Adipose tissue (tissue), 3 donors: ENCODE data around the gene MXRA8. TPM values are rescaled to one million over a fixed set of nuclear protein-coding genes. Genes with fewer than 3 reads are reported as not detected.

Experiments used
- H3K27ac ChIP-seq: one replicate; pipeline ENCODE4 v1.5.1; 2013; ENCODE audit warnings: low read depth, low read length
- WGBS, 3 donors: extraction: QIAGEN DNeasy Blood & Tissue Kit; methylation state at CpG; one replicate each; pipeline ENCODE4 v1.1.7; 2013; 5-methylcytosine and 5-hydroxymethylcytosine counted together
- polyA plus RNA-seq, 3 donors: library from polyadenylated mRNA; stranded (reverse); fragments of 200-250 nt; gene quantifications; one replicate each; pipeline ENCODE4 v1.2.3, GENCODE V29; 2013
- donor health status: healthy with polysubstance abuse.
- donor health status: Bipolar disorder and iron deficiency.
- donor health status: healthy.

MXRA8 gene
- polyA plus RNA-seq, 3 donors = 11.7 to 104 (median 82.1) TPM

DNA sequence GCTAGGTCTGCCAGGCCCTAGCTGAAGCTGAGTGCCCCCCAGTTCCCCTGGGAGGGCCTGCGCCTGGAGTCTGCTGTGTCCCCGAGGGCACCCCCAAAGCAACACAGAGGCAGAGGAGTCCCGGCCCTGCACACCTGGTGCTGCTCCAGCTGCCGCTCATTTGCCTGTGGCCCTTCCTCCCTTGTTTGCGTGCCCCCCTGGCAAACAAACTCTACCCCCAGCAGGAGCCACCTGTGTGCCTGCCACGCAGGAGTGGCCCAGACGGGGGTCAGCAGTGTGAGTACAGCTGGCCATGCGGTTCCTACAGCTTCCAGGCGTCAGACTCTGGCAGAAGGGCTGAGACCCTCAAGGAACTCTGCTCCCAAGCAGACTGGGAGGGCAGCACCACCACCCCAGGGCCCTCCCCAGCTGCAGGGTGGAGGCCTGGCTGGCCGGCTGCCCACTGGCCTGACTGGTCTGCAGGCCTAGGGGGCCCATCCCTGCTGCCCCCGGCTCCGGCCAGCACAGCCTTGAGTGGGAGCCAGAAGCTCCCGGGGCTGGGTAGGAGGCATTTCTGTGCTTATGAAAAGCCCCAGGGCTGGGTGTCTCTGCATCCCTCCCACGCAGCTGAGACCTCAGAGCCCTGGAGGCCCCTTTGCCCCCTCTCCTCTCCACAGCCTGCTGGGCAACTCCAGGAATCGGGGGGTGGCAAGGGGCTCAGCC is 27.8 kb downstream of the MXRA8 start:
- WGBS, 3 donors = 31 to 68% (median 60%) methylated on average over 14 to 15 of the region's 15 CpGs
- H3K27ac ChIP-seq = no peak overlapping the region

DNA sequence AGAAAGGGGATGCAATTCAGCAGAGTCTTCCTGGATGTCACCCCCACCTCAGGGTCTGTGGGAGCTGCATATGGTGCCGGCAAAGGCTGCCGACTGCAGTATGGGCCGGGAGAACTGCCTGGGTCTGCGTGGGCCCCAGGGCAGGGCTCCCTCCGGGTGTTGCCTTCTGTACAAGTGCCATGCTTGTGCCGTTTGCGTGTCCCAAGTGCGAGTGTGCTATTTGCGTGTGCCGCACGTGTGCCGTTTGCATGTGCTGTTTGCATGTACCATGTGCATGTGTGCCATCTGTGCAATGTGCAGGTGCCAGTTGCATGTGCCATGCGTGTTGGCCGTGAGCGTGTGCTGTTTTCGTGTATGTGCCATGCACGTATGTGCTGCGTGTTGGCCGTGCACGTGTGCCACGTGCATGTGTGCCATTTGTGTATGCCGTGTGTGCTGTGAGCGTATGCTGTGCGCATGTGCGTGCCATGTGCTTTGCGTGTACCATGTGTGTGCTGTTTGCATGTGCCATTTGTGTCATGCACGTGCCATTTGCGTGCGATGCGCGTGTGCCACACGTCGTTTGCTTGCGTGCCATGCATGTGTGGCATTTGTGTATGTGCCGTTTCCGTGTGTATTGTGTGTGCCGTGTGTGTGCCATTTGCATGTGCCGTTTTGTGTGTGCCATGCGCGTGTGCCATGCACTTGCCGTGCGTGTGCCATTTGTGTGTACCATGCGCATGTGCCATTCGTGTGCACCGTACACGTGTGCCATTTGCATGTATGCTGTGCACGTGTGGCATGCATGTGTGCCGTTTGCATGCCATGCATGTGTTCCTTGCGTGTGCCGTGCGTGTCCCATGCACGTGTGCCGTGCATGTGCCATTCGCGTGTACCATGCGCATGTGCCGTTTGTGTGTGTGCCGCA is 28.8 kb downstream of the MXRA8 start:
- WGBS, 3 donors = 89 to 90% (median 90%) methylated on average over 58 of the region's 58 CpGs

DNA sequence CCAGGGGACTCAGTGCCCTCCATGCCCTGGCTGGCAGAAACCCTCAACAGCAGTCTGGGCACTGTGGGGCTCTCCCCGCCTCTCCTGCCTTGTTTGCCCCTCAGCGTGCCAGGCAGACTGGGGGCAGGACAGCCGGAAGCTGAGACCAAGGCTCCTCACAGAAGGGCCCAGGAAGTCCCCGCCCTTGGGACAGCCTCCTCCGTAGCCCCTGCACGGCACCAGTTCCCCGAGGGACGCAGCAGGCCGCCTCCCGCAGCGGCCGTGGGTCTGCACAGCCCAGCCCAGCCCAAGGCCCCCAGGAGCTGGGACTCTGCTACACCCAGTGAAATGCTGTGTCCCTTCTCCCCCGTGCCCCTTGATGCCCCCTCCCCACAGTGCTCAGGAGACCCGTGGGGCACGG is 30.1 kb downstream of the MXRA8 start:
- H3K27ac ChIP-seq = no peak overlapping the region
- WGBS, 3 donors = 79 to 84% (median 80%) methylated on average over 14 to 15 of the region's 15 CpGs

More for the DNA sequence above, 28.8 kb downstream of the MXRA8 start:
- H3K27ac ChIP-seq = no peak overlapping the region

DNA sequence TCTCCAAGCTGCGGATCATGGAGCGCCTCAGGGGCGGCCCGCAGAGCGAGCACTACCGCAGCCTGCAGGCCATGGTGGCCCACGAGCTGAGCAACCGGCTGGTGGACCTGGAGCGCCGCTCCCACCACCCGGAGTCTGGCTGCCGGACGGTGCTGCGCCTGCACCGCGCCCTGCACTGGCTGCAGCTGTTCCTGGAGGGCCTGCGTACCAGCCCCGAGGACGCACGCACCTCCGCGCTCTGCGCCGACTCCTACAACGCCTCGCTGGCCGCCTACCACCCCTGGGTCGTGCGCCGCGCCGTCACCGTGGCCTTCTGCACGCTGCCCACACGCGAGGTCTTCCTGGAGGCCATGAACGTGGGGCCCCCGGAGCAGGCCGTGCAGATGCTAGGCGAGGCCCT is 31.1 kb downstream of the MXRA8 start:
- WGBS, 3 donors = 91 to 92% (median 92%) methylated on average over 35 to 40 of the region's 40 CpGs
- H3K27ac ChIP-seq = no peak overlapping the region

DNA sequence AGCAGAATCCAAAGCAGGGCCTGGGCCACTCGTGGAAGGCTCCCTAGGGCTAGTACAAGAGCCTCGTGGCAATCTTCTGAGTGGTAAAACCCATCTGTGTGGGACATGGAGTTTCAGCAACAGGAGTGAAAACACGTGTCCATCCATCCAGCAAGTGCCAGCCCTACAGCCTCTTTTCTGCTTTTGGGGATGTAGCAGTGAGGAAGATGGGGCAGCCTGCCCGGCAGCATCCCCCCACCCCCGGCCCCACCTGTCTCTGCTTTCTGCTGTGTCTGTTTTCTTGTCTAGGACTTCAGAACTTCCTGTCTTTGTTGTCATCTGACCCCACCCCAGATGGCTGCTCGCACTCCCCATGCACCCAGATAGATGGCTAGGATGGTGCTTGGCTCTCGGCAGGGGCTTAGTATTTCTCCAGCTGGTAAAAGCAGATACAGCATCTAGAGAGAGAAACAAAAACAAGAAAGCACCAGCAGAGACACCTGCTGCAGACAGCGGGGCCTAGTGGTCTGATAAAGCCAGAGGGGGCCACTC is 32.2 kb downstream of the MXRA8 start:
- 62 to 66% (median 62%) methylated on average over 8 of the region's 8 CpGs for WGBS, 3 donors
- no peak overlapping the region for H3K27ac ChIP-seq

DNA sequence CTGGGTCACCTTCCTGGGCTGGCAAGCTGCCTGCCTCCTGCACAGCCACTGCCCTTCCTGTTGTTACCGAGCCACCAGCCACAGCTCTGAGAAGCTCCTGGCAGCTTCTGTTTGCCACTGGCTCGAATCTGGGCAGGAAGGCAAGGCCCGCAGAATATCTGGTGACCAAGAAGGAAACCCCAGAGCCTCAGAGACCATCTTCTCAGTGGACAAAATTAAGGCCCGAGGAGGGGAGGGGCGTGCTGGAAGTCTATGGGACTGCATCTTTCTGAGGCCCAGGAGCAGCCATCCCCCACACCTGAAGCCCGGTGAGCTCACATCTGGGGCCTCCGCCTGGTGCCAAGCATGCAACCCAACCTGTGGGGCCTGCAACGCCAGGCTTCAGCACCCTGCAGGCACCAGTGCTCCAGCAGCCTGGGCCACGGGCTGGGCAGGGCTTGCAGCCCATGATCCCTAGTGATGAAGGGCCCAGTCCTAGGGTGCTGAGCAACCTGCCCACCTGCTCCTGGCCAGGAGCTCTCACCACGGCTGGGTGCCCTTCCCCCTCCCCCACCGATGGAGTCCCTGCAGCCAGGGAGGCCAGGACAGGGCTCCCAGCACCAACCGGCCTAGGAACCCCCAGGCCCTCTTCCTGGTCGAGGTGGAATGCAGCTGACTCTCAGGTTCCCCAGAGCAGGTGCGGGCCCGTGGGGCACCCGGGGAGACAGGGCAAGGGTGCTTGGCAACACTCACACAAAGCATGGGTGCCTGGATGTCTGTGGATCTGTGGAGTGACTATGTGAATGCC is 32.9 kb downstream of the MXRA8 start:
- WGBS, 3 donors = 29 to 48% (median 41%) methylated on average over 15 to 16 of the region's 16 CpGs
- no peak overlapping the region for H3K27ac ChIP-seq

DNA sequence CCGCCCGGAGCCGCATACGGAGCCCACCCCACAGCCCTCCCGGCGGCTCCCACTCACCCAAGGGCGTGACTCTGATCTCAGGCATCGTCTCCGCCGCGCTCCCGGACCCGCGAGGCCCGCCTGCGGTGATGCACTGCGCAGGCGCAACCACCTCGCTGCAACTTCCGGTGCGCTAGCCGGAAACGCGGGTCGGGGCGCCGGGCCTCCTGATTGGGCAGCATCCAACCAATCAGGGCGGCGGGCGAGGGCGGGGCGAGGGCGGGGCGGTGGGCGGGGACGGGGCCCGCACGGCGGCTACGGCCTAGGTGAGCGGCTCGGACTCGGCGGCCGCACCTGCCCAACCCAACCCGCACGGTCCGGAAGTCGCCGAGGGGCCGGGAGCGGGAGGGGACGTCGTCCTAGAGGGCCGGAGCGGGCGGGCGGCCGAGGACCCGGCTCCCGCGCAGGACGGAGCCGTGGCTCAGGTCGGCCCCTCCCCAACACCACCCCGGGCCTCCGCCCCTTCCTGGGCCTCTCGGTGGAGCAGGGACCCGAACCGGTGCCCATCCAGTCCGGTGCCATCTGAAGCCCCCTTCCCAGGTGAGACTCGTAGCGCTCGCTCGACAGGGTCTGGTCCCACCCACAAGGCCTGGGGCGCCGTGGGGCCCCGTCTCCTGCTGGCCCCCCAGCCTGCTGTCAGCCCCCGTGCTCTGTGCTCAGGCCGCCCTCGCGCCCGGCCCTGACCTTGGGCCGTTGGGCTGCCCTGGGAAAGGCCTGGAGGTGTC is 33.6 kb downstream of the MXRA8 start, which contains the start of the genes CPTP and INTS11:
Gene CPTP (plus strand): TSS at position 279 of the 764 bp plus-strand sequence. CDS start 2,109 bp downstream, outside the sequence.
Gene INTS11 (minus strand): TSS at position 137 of the 764 bp plus-strand sequence. CDS start 52 bp downstream, at position 85.
- H3K27ac ChIP-seq = no peak within 1 kb of the TSS
- 0 to 2% (median 0%) methylated on average over 64 to 84 of the region's 84 CpGs for WGBS, 3 donors

DNA sequence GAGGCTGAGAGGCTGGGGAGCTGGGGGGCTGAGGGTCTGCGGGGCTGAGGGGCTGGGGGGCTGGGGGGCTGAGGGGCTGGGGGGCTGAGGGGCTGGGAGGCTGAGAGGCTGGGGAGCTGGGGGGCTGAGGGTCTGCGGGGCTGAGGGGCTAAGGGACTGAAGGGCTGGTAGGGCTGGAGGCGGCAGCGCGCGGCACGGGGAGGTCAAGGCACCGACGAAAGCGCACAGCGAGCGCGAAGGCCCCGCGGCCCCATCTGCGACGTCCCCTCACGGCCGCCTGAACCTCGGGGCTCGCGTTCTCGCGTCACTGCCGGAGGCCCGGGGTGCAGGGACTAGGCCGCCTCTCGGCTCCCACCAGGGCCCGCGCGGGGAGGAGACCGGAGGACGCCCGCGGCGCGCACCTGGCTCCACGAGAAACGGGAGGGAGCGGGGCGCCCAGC is 34.3 kb downstream of the MXRA8 start:
- H3K27ac ChIP-seq = no peak overlapping the region
- WGBS, 3 donors = 1% methylated on average over 25 to 41 of the region's 41 CpGs

DNA sequence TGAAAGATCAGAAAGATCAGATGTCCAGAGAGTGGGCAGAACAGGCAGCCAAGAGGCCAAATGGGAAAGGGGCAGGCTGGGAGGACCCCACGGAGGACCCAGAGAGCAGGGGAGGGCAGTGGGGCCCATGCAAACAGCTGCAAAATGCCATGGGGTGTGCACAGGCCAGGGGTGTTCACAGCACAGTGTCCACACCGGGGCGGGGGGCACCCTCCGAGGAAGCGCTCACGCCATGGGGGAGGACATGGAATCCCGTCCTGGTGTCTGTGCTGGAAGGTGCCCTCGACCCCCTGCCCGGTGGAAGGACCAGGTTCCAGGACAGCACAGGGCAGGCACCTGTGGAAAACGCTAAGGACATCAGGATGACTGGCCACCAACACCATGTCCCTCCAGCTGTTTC is 35.4 kb downstream of the MXRA8 start:
- no peak overlapping the region for H3K27ac ChIP-seq
- WGBS, 3 donors = 76 to 91% (median 90%) methylated on average over 10 of the region's 10 CpGs

DNA sequence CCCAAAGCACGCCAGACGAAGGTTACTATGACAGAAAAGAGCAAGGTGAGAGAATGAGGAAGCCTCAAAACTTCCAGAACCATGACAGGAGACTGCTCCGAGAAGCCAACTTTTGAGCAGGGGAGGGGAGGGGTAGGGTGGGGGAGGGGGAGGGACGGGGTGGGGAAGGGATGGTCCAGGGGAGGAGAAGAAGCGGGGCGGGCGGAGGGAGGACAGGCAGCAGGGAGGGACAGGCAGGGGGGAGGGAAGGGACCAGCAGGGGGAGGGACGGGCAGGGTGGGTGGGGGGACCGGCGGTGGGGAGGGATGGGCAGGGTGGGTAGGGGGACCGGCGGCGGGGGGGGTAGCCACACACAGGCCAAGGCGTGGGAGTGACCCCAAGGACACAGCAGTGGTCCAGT is 35.9 kb downstream of the MXRA8 start:
- H3K27ac ChIP-seq = no peak overlapping the region
- WGBS, 3 donors = 69 to 87% (median 82%) methylated on average over 3 to 14 of the region's 14 CpGs

DNA sequence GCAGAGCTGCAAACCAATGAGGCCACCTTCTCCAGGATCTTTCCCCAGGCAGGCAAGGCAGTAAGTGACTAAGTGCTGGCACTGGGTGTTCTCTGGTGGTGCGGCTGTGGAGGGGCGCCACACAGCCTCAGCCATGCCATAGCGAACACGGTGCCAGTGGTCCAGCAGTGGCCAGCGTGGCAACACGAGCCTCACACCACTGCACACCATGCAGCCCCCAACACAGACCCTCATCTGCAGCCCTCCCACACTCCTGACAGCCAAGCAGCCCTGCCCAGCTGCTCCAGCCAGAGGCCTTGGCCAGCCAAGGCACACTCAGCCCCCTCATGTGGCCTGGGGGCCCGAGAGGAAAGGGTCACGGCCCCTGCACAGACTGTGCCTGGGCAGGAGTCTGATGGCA is 36.9 kb downstream of the MXRA8 start:
- 83 to 92% (median 90%) methylated on average over 8 of the region's 8 CpGs for WGBS, 3 donors
- no peak overlapping the region for H3K27ac ChIP-seq

DNA sequence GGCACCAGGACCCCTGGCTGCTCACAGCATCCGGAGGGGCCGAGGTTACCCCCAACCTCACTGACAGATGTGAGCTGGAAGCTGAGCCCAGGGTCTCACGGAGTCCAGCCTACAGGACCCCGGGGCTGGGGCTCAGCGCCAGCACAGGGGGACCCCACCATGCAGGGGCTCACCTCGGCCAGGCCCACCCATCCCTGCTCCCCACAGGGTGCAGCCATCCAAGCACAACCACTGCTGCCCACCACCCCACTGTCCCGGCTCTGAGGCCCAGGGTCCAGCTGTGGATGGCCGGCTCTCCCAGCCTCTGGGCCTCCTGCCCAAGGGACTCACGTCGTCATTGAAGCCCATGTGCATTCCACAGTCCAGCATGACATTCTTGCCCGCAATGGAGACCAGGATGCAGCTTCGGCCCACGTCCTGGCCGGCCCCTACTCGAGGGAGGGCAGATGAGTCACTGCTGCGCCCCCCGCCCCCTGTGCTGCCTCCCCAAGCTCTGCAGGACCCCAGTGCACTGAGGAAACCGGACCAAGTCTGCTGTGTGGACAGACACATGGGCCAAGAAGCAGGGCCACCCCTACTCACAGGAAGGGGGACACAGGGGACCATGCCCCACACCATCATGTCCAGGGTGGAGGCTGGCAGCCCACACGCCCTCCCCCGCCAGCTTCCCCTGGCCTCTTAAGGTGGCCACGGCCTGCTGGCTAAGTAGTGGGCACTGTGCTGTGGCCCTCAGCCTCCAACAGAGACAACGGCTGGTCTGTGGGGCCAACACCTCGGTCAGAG is 37.5 kb downstream of the MXRA8 start:
- 68 to 83% (median 80%) methylated on average over 23 of the region's 23 CpGs for WGBS, 3 donors
- H3K27ac ChIP-seq = no peak overlapping the region

DNA sequence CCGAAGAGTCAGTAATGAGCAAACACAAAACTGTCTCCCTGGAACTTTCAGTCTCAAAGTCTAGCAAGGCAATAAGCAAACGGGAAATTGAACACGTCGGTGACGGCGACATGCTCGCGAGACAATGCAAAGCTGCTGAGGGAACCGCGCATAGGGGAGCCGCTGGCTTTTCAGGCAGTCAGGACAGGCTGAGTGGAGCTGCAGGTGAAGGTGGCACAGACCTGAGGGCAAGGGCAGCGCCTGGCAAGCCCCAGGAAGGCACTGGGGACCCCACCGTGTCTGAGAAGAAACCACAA is 38.8 kb downstream of the MXRA8 start:
- 85 to 92% (median 90%) methylated on average over 13 of the region's 13 CpGs for WGBS, 3 donors
- H3K27ac ChIP-seq = no peak overlapping the region

DNA sequence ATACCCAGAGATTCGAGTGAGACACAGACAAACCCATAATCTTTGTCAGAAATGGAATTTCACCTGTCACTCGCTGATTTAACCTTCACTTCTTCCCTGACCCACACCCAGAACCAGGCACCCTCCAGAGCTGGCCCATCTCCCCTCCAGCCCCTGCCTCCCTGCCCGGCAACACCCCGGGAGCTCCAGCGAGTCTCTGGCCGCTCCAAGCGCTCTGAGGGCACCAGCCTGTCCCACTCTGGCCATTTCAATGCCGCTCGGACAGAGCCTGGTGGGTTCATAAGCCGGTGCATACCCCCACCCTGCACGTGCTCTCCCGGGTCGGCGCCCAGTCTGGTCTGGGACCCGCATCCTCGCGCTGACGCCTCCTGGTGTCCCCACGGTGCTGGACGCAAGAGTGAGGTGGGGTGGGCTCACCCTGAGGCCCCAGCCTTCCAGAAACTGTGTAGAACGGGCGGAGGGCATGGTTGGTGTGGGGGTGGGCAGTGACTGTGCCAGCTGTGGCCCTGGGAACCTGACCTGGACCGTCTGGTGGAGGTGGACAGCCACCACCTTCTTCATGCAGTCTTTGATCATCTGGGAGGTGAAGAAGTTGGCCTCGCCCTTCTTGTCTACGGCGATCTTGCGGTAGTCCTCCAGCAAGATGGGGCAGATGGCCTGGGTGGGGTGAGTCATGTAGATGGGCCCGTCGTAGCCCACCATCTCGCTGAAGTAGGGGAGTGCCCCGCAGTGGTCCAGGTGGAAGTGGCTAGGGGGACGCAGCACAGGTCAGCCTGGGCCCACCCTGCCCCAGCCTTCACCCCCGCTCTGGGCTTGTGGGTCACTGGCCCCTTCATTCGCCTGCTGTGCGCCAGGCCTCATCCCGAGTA is 39.3 kb downstream of the MXRA8 start:
- 91 to 92% (median 91%) methylated on average over 36 of the region's 36 CpGs for WGBS, 3 donors
- no peak overlapping the region for H3K27ac ChIP-seq

DNA sequence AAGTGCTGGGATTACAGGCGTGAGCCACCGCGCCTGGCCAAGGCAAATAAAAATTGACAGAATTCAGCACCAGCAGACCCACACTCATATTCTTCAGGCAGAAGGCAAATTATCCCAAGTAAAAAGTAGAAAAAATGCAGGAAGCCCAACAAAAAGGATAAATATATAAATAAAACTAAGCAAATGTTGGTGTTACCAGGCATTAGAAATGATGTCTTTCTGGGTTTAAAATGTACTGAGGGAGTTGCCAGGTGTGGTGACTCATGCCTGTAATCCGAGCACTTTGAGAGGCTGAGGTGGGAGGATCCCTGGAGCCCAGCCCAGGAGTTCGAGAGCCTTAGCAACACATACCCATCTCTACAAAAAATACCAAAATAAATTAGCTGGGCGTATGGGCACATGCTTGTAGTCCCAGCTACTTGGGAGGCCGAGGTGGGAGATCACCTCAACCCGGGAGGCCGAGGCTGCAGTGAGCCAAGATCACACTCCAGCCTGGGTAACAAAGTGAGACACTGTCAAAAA is 40.2 kb downstream of the MXRA8 start:
- no peak overlapping the region for H3K27ac ChIP-seq
- WGBS, 3 donors = 64 to 69% (median 65%) methylated on average over 9 of the region's 9 CpGs

DNA sequence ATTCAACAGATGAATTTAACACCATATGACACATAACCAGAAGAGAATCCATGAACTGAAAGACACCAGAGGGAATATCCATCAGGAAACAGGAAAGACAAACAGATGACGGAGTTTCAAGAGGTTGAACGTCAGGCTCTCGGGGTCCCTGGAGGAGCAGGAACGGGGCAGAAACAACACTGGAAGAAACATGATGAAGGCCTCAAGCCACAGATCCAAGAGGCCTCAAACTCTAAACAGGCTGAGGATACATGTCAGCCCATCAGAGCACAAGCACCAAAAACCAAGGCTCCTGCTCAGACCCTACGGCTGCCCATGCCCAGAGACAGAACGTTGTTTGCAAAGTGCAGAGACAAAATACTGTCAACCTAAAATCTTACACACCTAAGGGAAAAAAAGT is 40.9 kb downstream of the MXRA8 start:
- no peak overlapping the region for H3K27ac ChIP-seq
- 80 to 92% (median 85%) methylated on average over 6 of the region's 6 CpGs for WGBS, 3 donors
